Hepatocyte (in vitro differentiated cells): ENCODE results near the gene ARFGEF3. TPM values are rescaled to one million over a fixed set of nuclear protein-coding genes. Genes with fewer than 3 reads are reported as not detected.

Experiments used
- DNase-seq: peaks from one replicate; pipeline ENCODE4 v3.0.0-alpha.2; 2016; ENCODE audit warnings: low spot score
- H2AFZ ChIP-seq: fragments of 200-600 bp; sonication (generic); 2 replicates; pipeline ENCODE4 v1.6.0; 2016; ENCODE audit warnings: antibody characterized with exemption, mild to moderate bottlenecking
- H3K27ac ChIP-seq: fragments of 200-600 bp; sonication (generic); 2 replicates; pipeline ENCODE4 v1.5.1; 2016; ENCODE audit warnings: mild to moderate bottlenecking
- H3K27me3 ChIP-seq: fragments of 200-600 bp; sonication (generic); 2 replicates; pipeline ENCODE4 v1.6.1; 2016
- H3K36me3 ChIP-seq: fragments of 200-600 bp; sonication (generic); replicated peaks from 2 replicates; pipeline ENCODE4 v1.5.1; 2016; ENCODE audit warnings: low read depth; ENCODE audit not compliant: insufficient read depth
- H3K4me1 ChIP-seq: fragments of 200-600 bp; sonication (generic); 2 replicates; pipeline ENCODE4 v1.5.1; 2016; ENCODE audit warnings: mild to moderate bottlenecking, moderate library complexity; ENCODE audit not compliant: insufficient read depth
- H3K4me2 ChIP-seq: fragments of 200-600 bp; sonication (generic); 2 replicates; pipeline ENCODE4 v1.6.0; 2016
- H3K4me3 ChIP-seq: fragments of 200-600 bp; sonication (generic); 2 replicates; pipeline ENCODE4 v1.5.1; 2016; ENCODE audit warnings: mild to moderate bottlenecking
- H3K79me2 ChIP-seq: fragments of 200-600 bp; sonication (generic); 2 replicates; pipeline ENCODE4 v1.6.0; 2017; ENCODE audit warnings: mild to moderate bottlenecking
- H3K9me2 ChIP-seq: fragments of 200-600 bp; sonication (generic); replicated peaks from 2 replicates; pipeline ENCODE4 v1.6.0; 2017; ENCODE audit warnings: mild to moderate bottlenecking; ENCODE audit not compliant: insufficient read depth
- H3K9me3 ChIP-seq: fragments of 200-600 bp; sonication (generic); 2 replicates; pipeline ENCODE4 v1.5.1; 2016; ENCODE audit warnings: low read depth, mild to moderate bottlenecking
- H4K20me1 ChIP-seq: fragments of 200-600 bp; sonication (generic); 2 replicates; pipeline ENCODE4 v1.6.0; 2016; ENCODE audit warnings: mild to moderate bottlenecking; ENCODE audit not compliant: insufficient read depth, poor library complexity, severe bottlenecking
- CTCF ChIP-seq: fragments of 200-600 bp; sonication (generic); IDR thresholded peaks from 2 replicates; pipeline ENCODE4 v1.5.1; 2016; ENCODE audit warnings: antibody characterized with exemption, mild to moderate bottlenecking; ENCODE audit not compliant: poor library complexity
- EZH2 ChIP-seq: fragments of 200-600 bp; sonication (generic); IDR thresholded peaks from 2 replicates; pipeline ENCODE4 v1.6.1; 2016; ENCODE audit warnings: antibody characterized with exemption, mild to moderate bottlenecking, borderline replicate concordance
- EZH2phosphoT487 ChIP-seq: fragments of 200-600 bp; sonication (generic); IDR thresholded peaks from one replicate; pipeline ENCODE4 v1.6.1; 2018; ENCODE audit warnings: antibody characterized with exemption, mild to moderate bottlenecking, low read depth, moderate library complexity; ENCODE audit not compliant: unreplicated experiment, severe bottlenecking
- WGBS: methylation state at CpG from one replicate; pipeline ENCODE4 v1.1.6; 2016; ENCODE audit warnings: low lambda C conversion rate; ENCODE audit errors: missing lambda C conversion rate; 5-methylcytosine and 5-hydroxymethylcytosine counted together
- polyA plus RNA-seq: library from polyadenylated mRNA; unstranded; fragments of >200 nt; fragmentation: Nextera tagmentation; extraction: Ambion mirVana; gene quantifications from 2 replicates; pipeline ENCODE4 v1.2.1, GENCODE V29; 2016
- total RNA-seq: library from RNA; depleted of rRNA; stranded (reverse); fragments of >200 nt; gene quantifications from 2 replicates; pipeline ENCODE4 v1.2.3, GENCODE V29; 2014

The ARFGEF3 gene
- total and polyA plus RNA-seq, 2 experiments from 2014 or later: 0.83 to 3.9 TPM

GRCh38 chr6:138255443-138255842 is 93.7 kb downstream of the ARFGEF3 start:
- Histone ChIP-seq H3K9me3 (no peaks in the 10 kb centered on the region), H4K20me1 (no peaks in the 10 kb centered on the region), H3K36me3 (no peaks in the 10 kb centered on the region), H3K9me2 (no peaks in the 10 kb centered on the region), H3K27me3 (no peaks in the 10 kb centered on the region), H3K27ac (no peak overlapping the region), H3K79me2 (no peaks in the 10 kb centered on the region), H3K4me2 (no peak overlapping the region), H2AFZ (no peak overlapping the region), H3K4me3 (no peak overlapping the region), H3K4me1 (peaks cover 1% of the 10 kb centered on the region)
- WGBS: 94% methylated on average over 20 of the region's 20 CpGs
- no peak for TF ChIP-seq CTCF
- no peak for TF ChIP-seq EZH2
- TF ChIP-seq EZH2phosphoT487: no peak
- DNase-seq: no peak

DNA sequence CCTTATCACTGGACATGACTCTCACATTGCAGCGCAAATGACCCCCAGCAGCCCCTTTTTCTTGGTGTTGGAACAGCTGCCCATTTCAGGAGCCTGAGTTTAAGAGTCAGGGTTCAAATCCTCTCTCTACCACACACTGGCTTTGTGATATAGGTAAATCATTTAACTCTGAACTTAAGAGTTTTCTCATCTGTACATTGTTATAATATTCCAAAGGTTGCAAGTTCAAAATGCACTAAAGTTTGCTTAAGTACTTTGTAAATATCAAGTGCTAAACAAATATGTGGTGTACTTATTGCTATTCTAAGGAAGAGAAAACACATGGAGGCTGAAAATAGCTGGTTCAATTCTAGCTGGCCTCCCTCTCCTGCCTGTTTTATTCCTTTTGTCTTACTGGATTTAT is 95.9 kb downstream of the ARFGEF3 start:
- H3K79me2 ChIP-seq: no peaks in the 10 kb centered on the region
- H4K20me1 ChIP-seq: no peaks in the 10 kb centered on the region
- no peak for DNase-seq
- no peak overlapping the region for H3K4me3 ChIP-seq
- WGBS: 94% methylated on average over 1 of the region's 1 CpG
- TF ChIP-seq EZH2phosphoT487: no peak
- TF ChIP-seq CTCF: no peak
- TF ChIP-seq EZH2: no peak
- no peaks in the 10 kb centered on the region for H3K4me1 ChIP-seq
- H3K4me2 ChIP-seq: no peak overlapping the region
- H2AFZ ChIP-seq: no peak overlapping the region
- no peaks in the 10 kb centered on the region for H3K27me3 ChIP-seq
- no peaks in the 10 kb centered on the region for H3K36me3 ChIP-seq
- no peak overlapping the region for H3K27ac ChIP-seq
- no peaks in the 10 kb centered on the region for H3K9me2 ChIP-seq
- no peaks in the 10 kb centered on the region for H3K9me3 ChIP-seq

GRCh38 chr6:138258197-138258596 is 96.5 kb downstream of the ARFGEF3 start:
- 96% methylated on average over 6 of the region's 6 CpGs for WGBS

More at GRCh38 chr6:138258197-138258596, 96.5 kb downstream of the ARFGEF3 start:
- Histone ChIP-seq H3K36me3 (no peaks in the 10 kb centered on the region), H3K4me1 (no peaks in the 10 kb centered on the region), H3K27ac (no peak overlapping the region), H3K4me2 (no peak overlapping the region), H3K9me2 (no peaks in the 10 kb centered on the region), H3K27me3 (no peaks in the 10 kb centered on the region), H3K4me3 (no peak overlapping the region), H3K79me2 (no peaks in the 10 kb centered on the region), H4K20me1 (no peaks in the 10 kb centered on the region), H3K9me3 (no peaks in the 10 kb centered on the region), H2AFZ (no peak overlapping the region)
- TF ChIP-seq EZH2: no peak
- TF ChIP-seq CTCF: no peak
- no peak for TF ChIP-seq EZH2phosphoT487
- no peak for DNase-seq
